ENCODE data around the gene TFDP1.

- no peak for TF ChIP-seq CTCF (IDR thresholded peaks at IDR 0.05)
- TF ChIP-seq POLR2A (IDR thresholded peaks at IDR 0.05), result no peak
Observed at GRCh38 chr13:113645329-113645728, 60.8 kb downstream of the TFDP1 start.
